A549 (cell line): Measurements from ENCODE around the gene TAF3. TPM values are rescaled to one million over a fixed set of nuclear protein-coding genes. Genes with fewer than 3 reads are reported as not detected.

Experiments used
- ATAC-seq, 2 experiments: fragments of 200-7000 bp in 1 of 2; fragments of >200 bp in 1 of 2; cut with Nextera tagmentation in 1 of 2; cut with Tn5 transposase in 1 of 2; 3 replicates each; pipeline versions ENCODE4 v1.8.0 to v1.9.1; 2018 to 2020; ENCODE audit warnings: mild to moderate bottlenecking in 1 of 2, moderate library complexity in 1 of 2
- CTCF ChIA-PET: fragments of 300-600 bp; sonication (Branson Sonifier 250); formaldehyde crosslinking; extraction: SDS; loops from one replicate; lab custom pipeline; 2021; ENCODE audit warnings: antibody characterized with exemption, inconsistent platforms; lab: Yijun Ruan, JAX
- POLR2A ChIA-PET: fragments of 350-600 bp; formaldehyde crosslinking; extraction: SDS; loops from one replicate; lab custom pipeline; 2021; ENCODE audit warnings: antibody characterized with exemption, inconsistent platforms; lab: Yijun Ruan, JAX
- DNase-seq, 2 experiments: peaks; one replicate each; pipeline versions ENCODE4 v3.0.0 to v3.0.0-alpha.2; 2011 to 2016; ENCODE audit warnings: low read depth in 1 of 2, low spot score in 1 of 2
- FAIRE-seq: peaks from 2 replicates; lab custom pipeline; 2011; peaks lifted over from hg19 to GRCh38; lab: Jason Lieb, UNC
- H3K27ac ChIP-seq, 2 experiments: fragments of >200 bp; sonication (Bioruptor Twin); formaldehyde crosslinking; 3 replicates each; pipeline ENCODE4 v1.5.1; 2016 to 2017
- H3K4me1 ChIP-seq: fragments of >200 bp; sonication (Bioruptor Twin); formaldehyde crosslinking; 3 replicates; pipeline ENCODE4 v1.6.1; 2016
- H3K4me2 ChIP-seq: fragments of >200 bp; sonication (Bioruptor Twin); formaldehyde crosslinking; 3 replicates; pipeline ENCODE4 v1.6.1; 2016
- H3K4me3 ChIP-seq: fragments of >200 bp; sonication (Bioruptor Twin); formaldehyde crosslinking; 3 replicates; pipeline ENCODE4 v1.5.1; 2016
- H3K9me3 ChIP-seq: fragments of >200 bp; sonication (Bioruptor Twin); formaldehyde crosslinking; 3 replicates; pipeline ENCODE4 v1.6.1; 2016
- BCL3 ChIP-seq: fragments of >200 bp; sonication (Bioruptor Twin); formaldehyde crosslinking; IDR thresholded peaks from 3 replicates; pipeline ENCODE4 v1.6.1; 2016
- CBX2 ChIP-seq: fragments of 200-600 bp; sonication (generic); IDR thresholded peaks from 2 replicates; pipeline ENCODE4 v1.6.1; 2016; ENCODE audit warnings: low read depth, mild to moderate bottlenecking, borderline replicate concordance
- CBX8 ChIP-seq: fragments of 200-600 bp; sonication (generic); IDR thresholded peaks from 2 replicates; pipeline ENCODE4 v1.6.1; 2016
- EHMT2 ChIP-seq: fragments of 200-600 bp; sonication (generic); IDR thresholded peaks from 2 replicates; pipeline ENCODE4 v1.6.1; 2016; ENCODE audit warnings: antibody characterized with exemption, low read depth, mild to moderate bottlenecking, moderate library complexity
- ELK1 ChIP-seq: fragments of 150-350 bp; IDR thresholded peaks from 2 replicates; pipeline ENCODE4 v1.6.1; 2014; ENCODE audit warnings: low read depth, mild to moderate bottlenecking, low read length
- ESRRA ChIP-seq: fragments of 150-350 bp; IDR thresholded peaks from 2 replicates; pipeline ENCODE4 v1.6.1; 2014; ENCODE audit warnings: mild to moderate bottlenecking, low read length, borderline replicate concordance
- HDAC2 ChIP-seq: fragments of 200-600 bp; sonication (generic); IDR thresholded peaks from 2 replicates; pipeline ENCODE4 v1.6.1; 2016
- HEYL ChIP-seq: fragments of 250-450 bp; sonication (Bioruptor Pico); IDR thresholded peaks from 2 replicates; pipeline ENCODE4 v1.8.0; 2021; ENCODE audit warnings: mild to moderate bottlenecking, moderate library complexity
- HMGXB4 ChIP-seq: fragments of 250-450 bp; sonication (Bioruptor Pico); IDR thresholded peaks from 2 replicates; pipeline ENCODE4 v1.5.0; 2021; ENCODE audit warnings: mild to moderate bottlenecking, moderate library complexity, borderline replicate concordance
- HOXB5 ChIP-seq: fragments of 250-450 bp; sonication (Bioruptor Pico); IDR thresholded peaks from 2 replicates; pipeline ENCODE4 v1.5.0; 2020; ENCODE audit warnings: mild to moderate bottlenecking, moderate library complexity
- JUNB ChIP-seq: fragments of >200 bp; sonication (Bioruptor Twin); formaldehyde crosslinking; IDR thresholded peaks from 2 replicates; pipeline ENCODE4 v1.6.1; 2016
- KDM5A ChIP-seq: fragments of 200-600 bp; sonication (generic); IDR thresholded peaks from 2 replicates; pipeline ENCODE4 v1.6.1; 2016; ENCODE audit warnings: antibody characterized with exemption, mild to moderate bottlenecking
- MAFK ChIP-seq: fragments of 450-650 bp; IDR thresholded peaks from 2 replicates; pipeline ENCODE4 v1.6.1; 2014; ENCODE audit not compliant: partially characterized antibody
- NFE2L2 ChIP-seq: fragments of 150-350 bp; conservative IDR thresholded peaks from 2 replicates; pipeline ENCODE4 v1.6.1; 2014; ENCODE audit warnings: low read length
- POLR2AphosphoS2 ChIP-seq: conservative IDR thresholded peaks from 2 replicates; pipeline ENCODE4 v1.6.1; 2012; ENCODE audit warnings: low read length, improper control_type of control experiment, inconsistent platforms
- RAD21 ChIP-seq, 2 experiments: fragments of >200 bp in 1 of 2; sonication (Bioruptor Twin) in 1 of 2; formaldehyde crosslinking in 1 of 2; IDR thresholded peaks in 1 of 2; conservative IDR thresholded peaks in 1 of 2; 2 replicates in 1 of 2; 3 replicates in 1 of 2; pipeline ENCODE4 v1.6.1; 2012 to 2018; ENCODE audit warnings: inconsistent platforms in 1 of 2
- RCOR1 ChIP-seq: fragments of 150-350 bp; IDR thresholded peaks from 2 replicates; pipeline ENCODE4 v1.6.1; 2014; ENCODE audit warnings: antibody characterized with exemption, low read length, low read depth
- TFCP2L1 ChIP-seq: fragments of 250-450 bp; sonication (Bioruptor Pico); IDR thresholded peaks from 2 replicates; pipeline ENCODE4 v1.5.0; 2021; ENCODE audit warnings: mild to moderate bottlenecking
- USF2 ChIP-seq: fragments of 450-650 bp; IDR thresholded peaks from 2 replicates; pipeline ENCODE4 v1.6.1; 2014; ENCODE audit warnings: antibody characterized with exemption
- ZNF302 ChIP-seq: fragments of 250-450 bp; sonication (Bioruptor Pico); IDR thresholded peaks from 2 replicates; pipeline ENCODE4 v1.9.0; 2021; ENCODE audit warnings: inconsistent platforms, mild to moderate bottlenecking, moderate library complexity
- WGBS: methylation state at CpG from one replicate; pipeline ENCODE4 v1.1.6; 2017; ENCODE audit errors: missing lambda C conversion rate; 5-methylcytosine and 5-hydroxymethylcytosine counted together
- polyA plus RNA-seq, 4 experiments: library from polyadenylated mRNA; depleted of rRNA in 3 of 4; stranded (reverse); fragments of >200 nt; fragmentation: RNase III in 1 of 4; extraction: RNeasy Plus Mini Kit Qiagen cat#74134 plus additional on column Dnase treatment in 1 of 4; gene quantifications; 2 replicates in 3 of 4; 3 replicates in 1 of 4; pipeline ENCODE4 v1.2.3, GENCODE V29; 2011 to 2017

Gene TAF3
- polyA plus RNA-seq, 2 of the 4 experiments (the other 2 are of a cell fraction): 5.7 to 6.1 TPM

- POLR2A ChIA-PET: no interaction called here
- DNase-seq (no peak), FAIRE-seq (no peak), ATAC-seq (no peak)
- no peak overlapping the region for H3K27ac ChIP-seq
- peaks cover 4% of the 10 kb centered on the region; the same call in 1 of the 3 replicates for H3K4me1 ChIP-seq
- H3K9me3 ChIP-seq: no peaks in the 10 kb centered on the region
- H3K4me2 ChIP-seq: no peak overlapping the region
- no peak overlapping the region for H3K4me3 ChIP-seq
- WGBS: 86% methylated on average over 15 of the region's 15 CpGs
- TF ChIP-seq MAFK (no peak), RCOR1 (no peak), EHMT2 (no peak), NFE2L2 (no peak), ESRRA (no peak), KDM5A (no peak), HOXB5 (no peak), USF2 (no peak), RAD21 (conservative IDR thresholded peaks at IDR 0.05 in 1 of 2, IDR thresholded peaks at IDR 0.05 in 1 of 2) (no peak), JUNB (no peak)
- CTCF ChIA-PET: interaction anchor here (0.6 kb wide), 1 partner anchor 32 kb away, joined by 3 read pairs; no protein-coding TSS in a partner anchor
Measured at GRCh38 chr10:8060010-8060703, 241.9 kb downstream of the TAF3 start.

DNA sequence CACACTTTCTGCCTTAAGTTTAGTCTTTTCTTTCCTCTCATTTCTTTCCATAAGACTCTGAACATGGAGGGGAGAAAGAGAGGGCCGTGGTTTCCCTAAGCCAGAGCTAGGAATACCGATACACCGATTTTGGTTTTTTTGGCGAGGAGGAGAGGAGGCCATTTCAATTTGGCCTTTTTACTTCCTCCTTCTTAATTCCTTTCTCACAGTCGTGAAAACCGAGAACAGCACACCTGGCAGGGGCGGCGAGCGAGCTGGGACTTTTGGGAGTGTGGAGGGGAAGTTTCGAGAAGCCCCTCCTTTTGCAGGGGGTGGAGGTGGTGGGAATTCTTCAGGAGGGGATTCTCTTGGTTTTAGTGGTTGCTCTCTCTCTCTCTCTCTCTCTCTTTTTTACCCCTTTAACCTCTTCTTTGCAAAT, 242.4 kb downstream of the TAF3 start:
- H3K9me3 ChIP-seq: no peaks in the 10 kb centered on the region
- no peak overlapping the region for H3K4me2 ChIP-seq
- POLR2A ChIA-PET: no interaction called here
- H3K27ac ChIP-seq: no peak overlapping the region
- WGBS: 78% methylated on average over 10 of the region's 10 CpGs
- ATAC-seq: no peak
- no peak overlapping the region for H3K4me3 ChIP-seq
- FAIRE-seq: no peak
- CTCF ChIA-PET: interaction anchor here (0.8 kb wide), 1 partner anchor 9 kb away, joined by 3 read pairs; no protein-coding TSS in a partner anchor
- DNase-seq: no peak
- no peak for TF ChIP-seq BCL3
- no peak for TF ChIP-seq HDAC2
- no peak for TF ChIP-seq POLR2AphosphoS2
- TF ChIP-seq HEYL (CRISPR knock-in tag): no peak
- no peak for TF ChIP-seq USF2
- no peak for TF ChIP-seq RCOR1
- TF ChIP-seq ELK1: no peak
- no peak for TF ChIP-seq KDM5A
- TF ChIP-seq TFCP2L1: no peak
- no peak for TF ChIP-seq CBX8
- no peak for TF ChIP-seq CBX2
- TF ChIP-seq ZNF302 (CRISPR knock-in tag): no peak
- no peak for TF ChIP-seq HMGXB4 (CRISPR knock-in tag)
- peaks cover 5% of the 10 kb centered on the region for H3K4me1 ChIP-seq
